ES-I3 (cell line): ENCODE measurements around the gene EVA1B.

ENCODE experiments used
- H3K36me3 ChIP-seq: 2 replicates; pipeline ENCODE4 v1.6.1; 2013; ENCODE audit warnings: mild to moderate bottlenecking, low read length, control low read depth, moderate library complexity; ENCODE audit not compliant: insufficient read depth
- H3K4me1 ChIP-seq: 2 replicates; pipeline ENCODE4 v1.6.1; 2013; ENCODE audit warnings: mild to moderate bottlenecking, control low read depth, low read length; ENCODE audit not compliant: insufficient read depth
- H3K9ac ChIP-seq: 2 replicates; pipeline ENCODE4 v1.6.1; 2013; ENCODE audit warnings: low read depth, mild to moderate bottlenecking, low read length, moderate library complexity
- H3K9me3 ChIP-seq: 2 replicates; pipeline ENCODE4 v1.6.1; 2013; ENCODE audit warnings: mild to moderate bottlenecking, low read length, moderate library complexity; ENCODE audit not compliant: control insufficient read depth, insufficient read depth

The EVA1B gene

GRCh38 chr1:36298640-36299039 lies 24.8 kb downstream of the EVA1B start:
- Histone ChIP-seq H3K4me1 (no peaks in the 10 kb centered on the region), H3K9me3 (no peaks in the 10 kb centered on the region), H3K36me3 (peaks cover 60% of the 10 kb centered on the region)

GRCh38 chr1:36297062-36297461 lies 26.4 kb downstream of the EVA1B start:
- no peaks in the 10 kb centered on the region for H3K4me1 ChIP-seq
- H3K9ac ChIP-seq = no peak overlapping the region
- peaks cover 61% of the 10 kb centered on the region for H3K36me3 ChIP-seq
- H3K9me3 ChIP-seq = no peaks in the 10 kb centered on the region

More at GRCh38 chr1:36298640-36299039, 24.8 kb downstream of the EVA1B start:
- no peak overlapping the region for H3K9ac ChIP-seq

- H3K9me3 ChIP-seq = no peaks in the 10 kb centered on the region
- peaks cover 64% of the 10 kb centered on the region for H3K36me3 ChIP-seq
- H3K4me1 ChIP-seq = no peaks in the 10 kb centered on the region
- H3K9ac ChIP-seq = no peak overlapping the region
These were observed 28.1 kb downstream of the EVA1B start for GRCh38 chr1:36295390-36295789.

GRCh38 chr1:36287595-36287994 lies 35.9 kb downstream of the EVA1B start:
- Histone ChIP-seq H3K36me3 (peaks cover 53% of the 10 kb centered on the region), H3K9me3 (no peaks in the 10 kb centered on the region), H3K9ac (no peak overlapping the region), H3K4me1 (no peaks in the 10 kb centered on the region)

- Histone ChIP-seq H3K36me3 (peaks cover 48% of the 10 kb centered on the region), H3K4me1 (no peaks in the 10 kb centered on the region), H3K9me3 (no peaks in the 10 kb centered on the region), H3K9ac (no peak overlapping the region)
These were observed 36.6 kb downstream of the EVA1B start for GRCh38 chr1:36286802-36287201.

GRCh38 chr1:36285443-36286101 lies 37.9 kb downstream of the EVA1B start:
- Histone ChIP-seq H3K4me1 (no peaks in the 10 kb centered on the region), H3K9me3 (no peaks in the 10 kb centered on the region), H3K36me3 (peaks cover 36% of the 10 kb centered on the region), H3K9ac (no peak overlapping the region)

- Histone ChIP-seq H3K4me1 (no peaks in the 10 kb centered on the region), H3K9ac (no peak overlapping the region), H3K36me3 (peaks cover 32% of the 10 kb centered on the region), H3K9me3 (no peaks in the 10 kb centered on the region)
These were observed 38.9 kb downstream of the EVA1B start for GRCh38 chr1:36284517-36284916.

GRCh38 chr1:36284061-36284460 lies 39.4 kb downstream of the EVA1B start:
- H3K4me1 ChIP-seq = no peaks in the 10 kb centered on the region
- H3K36me3 ChIP-seq = peaks cover 29% of the 10 kb centered on the region
- H3K9ac ChIP-seq = no peak overlapping the region
- H3K9me3 ChIP-seq = no peaks in the 10 kb centered on the region

- H3K9ac ChIP-seq = no peak overlapping the region
- no peaks in the 10 kb centered on the region for H3K4me1 ChIP-seq
- no peaks in the 10 kb centered on the region; the same call in 1 of the 2 replicates for H3K36me3 ChIP-seq
- no peaks in the 10 kb centered on the region for H3K9me3 ChIP-seq
These were observed 43.6 kb downstream of the EVA1B start for GRCh38 chr1:36279789-36280296.

- Histone ChIP-seq H3K9ac (no peak overlapping the region), H3K4me1 (no peaks in the 10 kb centered on the region), H3K36me3 (no peaks in the 10 kb centered on the region; the same call in 1 of the 2 replicates), H3K9me3 (no peaks in the 10 kb centered on the region)
These were observed 44.2 kb downstream of the EVA1B start for GRCh38 chr1:36279110-36279788.

- H3K9ac ChIP-seq = no peak overlapping the region
- no peaks in the 10 kb centered on the region for H3K4me1 ChIP-seq
- peaks cover 5% of the 10 kb centered on the region for H3K36me3 ChIP-seq
- no peaks in the 10 kb centered on the region for H3K9me3 ChIP-seq
These were observed 46.8 kb downstream of the EVA1B start for GRCh38 chr1:36276688-36277087.

- no peaks in the 10 kb centered on the region for H3K9me3 ChIP-seq
- no peak overlapping the region for H3K9ac ChIP-seq
- H3K4me1 ChIP-seq = no peaks in the 10 kb centered on the region
- H3K36me3 ChIP-seq = peaks cover 8% of the 10 kb centered on the region
These were observed 49.2 kb downstream of the EVA1B start for GRCh38 chr1:36274201-36274600.

GRCh38 chr1:36273024-36273423 lies 50.4 kb downstream of the EVA1B start:
- H3K9ac ChIP-seq = no peak overlapping the region
- no peaks in the 10 kb centered on the region for H3K9me3 ChIP-seq
- H3K36me3 ChIP-seq = peaks cover 11% of the 10 kb centered on the region
- H3K4me1 ChIP-seq = no peaks in the 10 kb centered on the region
